T47D (cell line): ENCODE measurements around the gene ENTPD1.
"Not testable (repeated sequence)": the region's sequence is repeated elsewhere in the genome, so short reads cannot be mapped to it uniquely, and the experiment has no call there.

Experiments
- DNase-seq, 2 experiments: peaks; one replicate each; pipeline versions ENCODE4 v3.0.0 to v3.0.0-alpha.2; 2011 to 2012; ENCODE audit warnings: low read depth in 1 of 2, low spot score in 1 of 2
- JUND ChIP-seq: IDR thresholded peaks from 2 replicates; pipeline ENCODE4 v1.6.1; 2012; ENCODE audit warnings: low read depth
- in situ Hi-C: cut with HindIII; loops from 2 replicates; pipeline ENCODE4 v1.10.0; 2016; ENCODE audit warnings: low sequenced_read_pairs, low pct_unique_long_range_greater_than_20kb

The ENTPD1 gene, protein sequence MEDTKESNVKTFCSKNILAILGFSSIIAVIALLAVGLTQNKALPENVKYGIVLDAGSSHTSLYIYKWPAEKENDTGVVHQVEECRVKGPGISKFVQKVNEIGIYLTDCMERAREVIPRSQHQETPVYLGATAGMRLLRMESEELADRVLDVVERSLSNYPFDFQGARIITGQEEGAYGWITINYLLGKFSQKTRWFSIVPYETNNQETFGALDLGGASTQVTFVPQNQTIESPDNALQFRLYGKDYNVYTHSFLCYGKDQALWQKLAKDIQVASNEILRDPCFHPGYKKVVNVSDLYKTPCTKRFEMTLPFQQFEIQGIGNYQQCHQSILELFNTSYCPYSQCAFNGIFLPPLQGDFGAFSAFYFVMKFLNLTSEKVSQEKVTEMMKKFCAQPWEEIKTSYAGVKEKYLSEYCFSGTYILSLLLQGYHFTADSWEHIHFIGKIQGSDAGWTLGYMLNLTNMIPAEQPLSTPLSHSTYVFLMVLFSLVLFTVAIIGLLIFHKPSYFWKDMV

DNA sequence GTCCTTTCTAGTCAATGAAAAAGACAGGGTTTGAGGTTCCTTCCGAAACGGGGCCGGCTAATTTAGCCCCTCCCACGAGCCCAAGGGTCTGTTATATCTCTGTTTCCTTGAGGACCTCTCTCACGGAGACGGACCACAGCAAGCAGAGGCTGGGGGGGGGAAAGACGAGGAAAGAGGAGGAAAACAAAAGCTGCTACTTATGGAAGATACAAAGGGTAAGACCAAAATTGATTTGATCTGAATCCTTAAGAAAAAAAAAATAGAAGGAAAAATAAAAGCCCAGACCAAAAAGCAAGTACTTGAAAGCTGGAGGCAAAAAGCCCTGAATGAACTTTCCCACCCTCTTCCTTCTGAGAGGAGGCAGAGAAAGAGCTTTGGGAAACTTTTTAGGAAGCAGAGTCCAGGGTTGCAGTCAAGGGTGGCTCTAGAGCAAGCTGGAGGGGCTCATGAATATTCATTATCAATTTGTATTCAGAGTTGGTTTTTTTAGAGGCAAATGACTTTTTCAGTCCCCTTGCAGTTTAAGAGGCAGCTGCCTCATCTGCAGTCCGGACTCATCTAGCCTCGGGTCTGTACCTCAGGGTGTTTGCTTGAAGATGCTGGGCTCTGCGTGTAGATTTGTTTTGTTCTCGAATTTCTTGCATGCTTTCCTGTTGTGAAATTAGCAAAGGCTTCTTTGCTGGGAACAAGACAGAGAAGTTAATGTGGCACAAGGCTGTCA is at the start of gene ENTPD1:
Gene ENTPD1 (plus strand): TSS at position 123 of the 721 bp plus-strand sequence. CDS start 77 bp downstream, at position 200.
- DNase-seq: no peak
- in situ Hi-C loops: no loop called here
- TF ChIP-seq JUND: no peak

- in situ Hi-C loops: no loop called here
- no peak for TF ChIP-seq JUND
- DNase-seq: no peak
Observed at GRCh38 chr10:95706573-95706972, 49.4 kb upstream of the ENTPD1 start.

DNA sequence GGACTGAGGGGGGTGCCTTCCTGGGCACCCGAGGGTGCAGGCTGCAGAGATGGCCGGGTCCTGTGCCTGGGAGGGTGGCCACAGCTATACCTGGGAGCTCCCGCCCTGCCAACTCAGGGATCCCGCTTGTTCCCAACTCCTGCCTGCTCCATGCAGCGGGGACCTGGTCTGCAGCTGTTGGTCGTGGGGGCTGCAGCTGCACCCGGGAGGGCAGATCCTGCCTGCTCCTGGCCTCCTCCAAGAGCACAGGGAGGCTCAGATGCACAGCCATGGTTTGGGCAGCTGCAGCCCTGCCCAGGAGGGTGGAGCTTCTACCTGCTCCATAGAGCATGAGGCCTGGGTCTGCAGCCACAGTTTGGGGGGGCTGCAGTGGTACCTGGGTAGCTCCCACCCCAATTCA is 49.0 kb upstream of the ENTPD1 start:
- in situ Hi-C loops: no loop called here
- no peak for TF ChIP-seq JUND

GRCh38 chr10:95711492-95711891 is 44.5 kb upstream of the ENTPD1 start:
- in situ Hi-C loops: no loop called here
- TF ChIP-seq JUND: no peak
- DNase-seq: no peak

More for the DNA sequence above, 49.0 kb upstream of the ENTPD1 start:
- no peak for DNase-seq

DNA sequence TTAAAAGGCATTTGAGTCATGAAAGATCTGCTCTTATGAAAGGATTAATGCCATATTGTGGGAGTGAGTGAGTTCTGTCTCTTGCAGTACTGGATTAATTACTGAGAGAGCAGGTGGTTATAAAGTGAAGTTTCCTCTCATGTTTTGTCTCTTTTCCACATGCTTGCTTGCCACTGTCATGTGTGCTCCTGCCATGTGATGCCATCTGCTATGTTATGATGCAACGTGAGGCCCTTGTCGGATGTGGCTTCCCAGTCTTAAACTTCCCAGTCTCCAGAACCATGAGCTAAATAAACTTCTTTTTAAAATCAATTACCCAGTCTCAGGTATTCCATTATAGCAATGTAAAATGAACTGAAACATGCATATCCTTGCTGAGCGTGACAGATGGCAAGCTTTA is 39.5 kb upstream of the ENTPD1 start:
- no peak for DNase-seq
- no peak for TF ChIP-seq JUND
- in situ Hi-C loops: no loop called here

DNA sequence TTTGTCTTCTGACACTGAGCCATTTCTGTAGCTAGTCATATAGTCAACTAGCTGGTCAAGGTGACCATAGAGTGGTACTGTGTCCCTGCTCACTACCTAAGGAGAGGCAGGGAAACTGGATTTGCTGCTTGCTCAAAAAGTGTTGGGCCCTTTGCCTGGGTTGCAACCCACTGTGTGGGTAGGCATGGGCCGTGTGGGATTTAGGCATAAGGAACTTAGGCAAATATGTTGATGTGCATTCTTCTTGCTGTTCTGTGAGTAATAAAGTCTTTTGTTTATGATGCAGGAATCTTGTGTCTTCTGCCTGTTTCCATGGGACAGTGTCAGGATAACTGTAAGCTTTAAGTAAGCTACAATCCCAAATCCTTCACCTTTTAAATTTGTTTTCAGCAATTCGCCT is 39.1 kb upstream of the ENTPD1 start:
- in situ Hi-C loops: no loop called here
- TF ChIP-seq JUND: no peak
- no peak for DNase-seq

DNA sequence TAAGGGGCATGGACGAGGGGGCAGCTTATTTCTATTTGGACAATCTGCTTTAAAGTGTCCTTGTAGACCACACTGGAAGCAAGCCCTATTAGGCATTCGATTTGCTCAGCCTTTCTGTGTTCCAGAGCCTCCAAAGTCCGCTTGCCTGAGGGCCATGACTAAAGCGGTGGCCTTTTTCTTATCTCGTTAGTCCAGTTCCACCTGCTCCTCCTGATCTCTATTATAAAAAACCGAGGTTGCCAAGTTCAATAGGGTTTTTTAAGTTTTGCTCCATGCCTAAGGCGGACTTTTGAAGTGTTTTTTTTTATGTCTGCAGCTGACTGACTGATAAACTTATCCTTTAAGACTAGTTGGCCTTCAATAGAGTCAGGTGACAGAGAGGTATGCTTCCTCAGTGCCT is 35.2 kb upstream of the ENTPD1 start:
- DNase-seq: peak in 1 of 2 experiments; percentile 23
- in situ Hi-C loops: not testable (repeated sequence)

DNA sequence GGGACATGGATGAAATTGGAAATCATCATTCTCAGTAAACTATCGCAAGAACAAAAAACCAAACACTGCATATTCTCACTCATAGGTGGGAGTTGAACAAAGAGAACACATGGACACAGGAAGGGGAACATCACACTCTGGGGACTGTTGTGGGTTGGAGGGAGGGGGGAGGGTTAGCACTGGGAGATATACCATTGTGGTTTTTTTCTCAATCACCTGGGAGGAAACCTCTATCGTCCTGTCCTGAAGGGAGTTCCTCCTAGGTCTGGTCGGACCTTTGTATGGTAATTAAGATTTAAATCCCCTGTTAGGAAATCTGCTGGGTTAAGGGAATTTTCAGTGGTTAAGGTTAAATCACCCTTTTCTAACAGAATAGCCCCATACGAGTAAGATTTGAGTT is 33.5 kb upstream of the ENTPD1 start:
- DNase-seq, in situ Hi-C loops: not testable (repeated sequence)

DNA sequence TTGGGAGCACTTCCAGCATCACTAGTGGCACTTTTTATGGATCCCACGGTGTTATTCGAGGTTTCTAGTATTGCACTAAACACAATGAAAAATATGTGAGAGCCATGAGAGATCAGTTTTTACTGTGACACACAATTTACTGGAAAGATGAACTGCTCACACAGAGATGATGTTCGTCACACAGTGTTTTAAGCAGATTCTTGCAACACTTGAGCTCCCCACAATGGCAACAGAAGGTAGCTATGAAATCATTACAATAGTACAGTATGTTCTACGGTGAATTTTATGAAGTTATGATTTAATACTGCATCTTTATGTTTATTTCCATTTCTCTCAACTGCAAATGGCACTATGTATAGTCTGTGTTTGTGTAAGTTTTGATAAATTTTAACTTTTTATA is 27.4 kb upstream of the ENTPD1 start:
- peak in 1 of 2 experiments; percentile 51 for DNase-seq
- no peak for TF ChIP-seq JUND
- in situ Hi-C loops: no loop called here

DNA sequence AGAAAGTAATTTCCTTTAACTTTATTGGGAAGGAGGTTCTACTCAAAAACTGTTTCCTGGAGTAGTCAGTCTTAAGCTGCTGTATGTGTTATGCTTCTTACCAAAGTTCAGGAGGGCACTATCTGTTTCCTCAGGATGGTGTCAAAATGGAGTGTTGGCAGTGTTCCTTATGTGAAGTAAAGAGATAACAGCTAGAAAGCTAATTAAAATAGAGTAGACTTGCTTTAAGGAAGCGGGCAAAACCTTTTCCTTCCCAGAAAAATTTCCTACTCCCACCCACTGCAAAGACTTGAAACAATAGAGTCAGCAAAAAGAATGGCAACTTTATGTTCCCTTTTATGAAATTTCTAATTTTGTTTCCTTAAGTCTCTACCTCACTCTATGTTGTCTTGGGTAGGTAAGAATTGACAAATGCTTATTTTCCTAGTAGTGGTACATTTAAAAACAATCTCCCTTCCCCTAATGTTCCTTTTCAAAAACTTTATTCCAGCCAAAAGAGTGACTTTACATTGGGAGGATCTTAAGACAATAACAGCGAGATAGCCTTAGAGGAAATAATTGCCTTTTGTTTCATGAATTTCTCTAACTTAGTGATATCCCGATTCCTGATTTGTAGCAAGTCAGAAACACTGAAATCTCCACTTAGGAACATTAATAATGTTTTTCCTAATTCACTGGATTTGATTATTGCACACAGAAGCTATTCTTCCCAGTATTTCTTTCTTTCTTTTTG is 26.5 kb upstream of the ENTPD1 start:
- no peak for DNase-seq
- in situ Hi-C loops: no loop called here
- TF ChIP-seq JUND: no peak

- DNase-seq: no peak
- in situ Hi-C loops: no loop called here
- no peak for TF ChIP-seq JUND
Observed at GRCh38 chr10:95730233-95730632, 25.7 kb upstream of the ENTPD1 start.

DNA sequence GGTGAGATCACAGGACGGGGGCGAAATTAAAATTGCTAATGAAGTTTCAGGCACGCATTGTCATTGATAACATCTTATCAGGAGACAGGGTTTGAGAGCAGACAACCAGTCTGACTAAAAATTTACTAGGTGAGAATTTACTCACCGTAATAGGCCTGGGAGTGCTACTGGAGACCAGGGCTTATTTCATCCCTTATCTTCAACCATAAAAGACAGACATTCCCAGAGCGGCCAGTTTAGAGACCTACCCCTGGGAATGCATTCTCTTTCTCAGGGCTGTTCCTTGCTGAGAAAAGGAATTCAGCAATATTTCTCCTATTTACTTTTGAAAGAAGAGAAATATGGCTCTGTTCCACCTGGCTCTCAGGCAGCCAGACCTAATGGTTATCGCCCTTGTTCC is 23.1 kb upstream of the ENTPD1 start:
- in situ Hi-C loops, DNase-seq: not testable (repeated sequence)

DNA sequence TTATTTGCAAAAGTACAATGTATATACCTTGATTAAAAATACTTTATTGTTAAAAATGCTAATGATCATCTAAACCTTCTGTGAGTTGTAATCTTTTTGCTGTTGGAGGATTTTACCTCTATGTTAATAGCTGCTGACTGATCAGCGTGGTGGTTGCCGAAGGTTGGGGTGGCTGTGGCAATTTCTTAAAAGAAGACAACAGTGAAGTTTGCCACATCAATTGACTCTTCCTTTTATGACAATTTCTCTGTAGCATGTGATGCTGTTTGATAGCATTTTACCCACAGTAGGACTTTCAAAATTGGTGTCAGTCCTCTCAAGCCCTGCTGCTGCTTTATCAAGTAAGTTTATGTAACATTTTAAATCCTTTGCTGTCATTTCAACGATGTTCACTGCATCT is 16.9 kb upstream of the ENTPD1 start:
- no peak for TF ChIP-seq JUND
- in situ Hi-C loops: no loop called here
- DNase-seq: no peak
